HEK293T (cell line): ENCODE results near the gene CHST11.

Experiments used
- ARNT ChIP-seq: fragments of 450-650 bp; IDR thresholded peaks from 2 replicates; pipeline ENCODE4 v1.6.1; 2017; ENCODE audit warnings: mild to moderate bottlenecking
- CTBP1 ChIP-seq: fragments of 450-650 bp; IDR thresholded peaks from 2 replicates; pipeline ENCODE4 v1.6.1; 2016; ENCODE audit warnings: borderline replicate concordance
- ELF4 ChIP-seq: fragments of 450-650 bp; IDR thresholded peaks from 2 replicates; pipeline ENCODE4 v1.6.1; 2017; ENCODE audit warnings: antibody characterized with exemption
- FOXK2 ChIP-seq: fragments of 450-650 bp; IDR thresholded peaks from 2 replicates; pipeline ENCODE4 v1.6.1; 2016; ENCODE audit warnings: mild to moderate bottlenecking
- HDGF ChIP-seq: fragments of 450-650 bp; IDR thresholded peaks from 2 replicates; pipeline ENCODE4 v1.6.1; 2017; ENCODE audit warnings: antibody characterized with exemption, borderline replicate concordance
- L3MBTL2 ChIP-seq: fragments of 450-650 bp; conservative IDR thresholded peaks from 2 replicates; pipeline ENCODE4 v1.6.1; 2016; ENCODE audit warnings: mild to moderate bottlenecking
- SUZ12 ChIP-seq: fragments of 450-650 bp; IDR thresholded peaks from 2 replicates; pipeline ENCODE4 v1.6.1; 2016; ENCODE audit warnings: mild to moderate bottlenecking
- TF ChIP-seq, protein P1 (sequence below): fragments of 450-650 bp; IDR thresholded peaks from 2 replicates; pipeline ENCODE4 v1.6.1; 2016

DNA sequence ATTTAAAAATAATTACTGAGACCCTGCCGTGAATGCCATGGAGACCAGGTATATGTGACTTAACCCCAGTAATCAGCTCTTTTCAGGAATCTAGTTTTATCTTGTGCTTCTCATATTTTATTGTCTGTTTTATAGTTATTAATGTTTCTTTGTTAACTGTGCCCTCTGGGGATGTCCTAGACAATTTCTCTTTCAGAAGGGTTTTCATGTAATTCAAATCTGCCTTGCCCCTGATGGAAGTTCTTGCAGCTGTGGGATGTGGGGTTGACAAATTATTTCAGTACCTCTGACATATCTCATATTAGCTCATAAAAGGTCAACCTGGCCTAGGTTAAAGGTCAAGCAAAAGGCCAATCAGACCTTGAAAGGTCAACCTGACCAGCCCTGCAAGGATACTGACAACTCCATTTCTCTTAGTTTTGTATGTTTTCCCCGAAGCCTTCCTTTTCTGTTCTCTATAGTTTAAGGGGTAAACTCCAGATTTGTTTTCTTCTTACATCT, 319.0 kb downstream of the CHST11 start:
- TF ChIP-seq CTBP1: no peak
- no peak for TF ChIP-seq ELF4
- no peak for TF ChIP-seq FOXK2
- no peak for TF ChIP-seq L3MBTL2
- TF ChIP-seq SUZ12: no peak
- TF ChIP-seq HDGF: no peak
- TF ChIP-seq, protein P1, sequence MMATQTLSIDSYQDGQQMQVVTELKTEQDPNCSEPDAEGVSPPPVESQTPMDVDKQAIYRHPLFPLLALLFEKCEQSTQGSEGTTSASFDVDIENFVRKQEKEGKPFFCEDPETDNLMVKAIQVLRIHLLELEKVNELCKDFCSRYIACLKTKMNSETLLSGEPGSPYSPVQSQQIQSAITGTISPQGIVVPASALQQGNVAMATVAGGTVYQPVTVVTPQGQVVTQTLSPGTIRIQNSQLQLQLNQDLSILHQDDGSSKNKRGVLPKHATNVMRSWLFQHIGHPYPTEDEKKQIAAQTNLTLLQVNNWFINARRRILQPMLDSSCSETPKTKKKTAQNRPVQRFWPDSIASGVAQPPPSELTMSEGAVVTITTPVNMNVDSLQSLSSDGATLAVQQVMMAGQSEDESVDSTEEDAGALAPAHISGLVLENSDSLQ: no peak
- no peak for TF ChIP-seq ARNT
